ENCODE data around the gene CASP7. TPM values are rescaled to one million over a fixed set of nuclear protein-coding genes. Genes with fewer than 3 reads are reported as not detected.

The CASP7 gene
- total RNA-seq, 2 experiments from 2014 or later: 33.5 to 35.6 TPM

Small RNAs within 50 kb of the gene (microRNA-seq; reads per million reads assigned to microRNA genes)
- not detected for gene MIR4483 (ENCODE audit: borderline microRNAs expressed, borderline replicate concordance)

Other genes starting within 250 kb of the CASP7 start
- not detected for gene HABP2, start 126.9 kb upstream of the CASP7 start, total RNA-seq
- gene NRAP, start 15.9 kb upstream of the CASP7 start, total RNA-seq: not detected
- under 1 TPM; 0.10 to 0.15 TPM for gene PLEKHS1, start 71.8 kb downstream of the CASP7 start, total RNA-seq
- gene DCLRE1A, start 174.2 kb downstream of the CASP7 start, total RNA-seq: 10 to 100 TPM; 12.7 to 13.9 TPM
- 10 to 100 TPM; 21.4 to 23.7 TPM for gene NHLRC2, start 174.7 kb downstream of the CASP7 start, total RNA-seq